ENCODE data around the gene CRYBA2. TPM values are rescaled to one million over a fixed set of nuclear protein-coding genes. Genes with fewer than 3 reads are reported as not detected.

CRYBA2 gene
- total and polyA plus RNA-seq, 2 of the 8 experiments (the other 6 are each of a cell fraction or from before 2014, with no cell fraction given) = not detected

- TF ChIP-seq HDAC6 (IDR thresholded peaks at IDR 0.05; ENCODE audit: low read depth, low read length) = no peak
Observed at GRCh38 chr2:218944759-218945404, 48.3 kb downstream of the CRYBA2 start (continued).

MicroRNAs within 50 kb of the gene (microRNA counts, 767-probe panel; counts per million panel counts)
- 879 counts per million, percentile 95 among the panel's probes with 10 or more counts for microRNA hsa-miR-375

Small RNA genes lying within 50 kb of the gene (microRNA-seq; reads per million reads assigned to microRNA genes)
- gene MIR375 (ENCODE audit: borderline microRNAs expressed in 2 of 2, borderline number of aligned reads in 2 of 2, borderline replicate concordance in 1 of 2) = 15.2 to 24.0 reads per million in 2 experiments

Small RNA genes lying within 50 kb of the gene (small RNA-seq; reads per million reads assigned to genes)
- 58.6 reads per million, percentile 96 among the genes with 10 or more reads in this experiment for gene MIR375 (ENCODE audit: insufficient read depth)

Other genes with a start within 250 kb of the CRYBA2 start
- 3.9 and 5.4 TPM in 2 replicates for gene CYP27A1, start 211.3 kb downstream of the CRYBA2 start, total RNA-seq (2021; fragmentation: NEBNext Ultra II Directional; extraction: Animal tissue kit (Norgen Biotek cat#: 25700))
- gene CYP27A1, start 211.3 kb downstream of the CRYBA2 start, polyA plus RNA-seq (2011; rRNA removed) = 12.9 and 14.7 TPM in 2 replicates
- gene PRKAG3, start 161.6 kb downstream of the CRYBA2 start, total RNA-seq (2021; fragmentation: NEBNext Ultra II Directional; extraction: Animal tissue kit (Norgen Biotek cat#: 25700)) = not detected in 2 replicates
- not detected in 2 replicates for gene PRKAG3, start 161.6 kb downstream of the CRYBA2 start, polyA plus RNA-seq (2011; rRNA removed)
- not detected in 2 replicates for gene WNT6, start 133.6 kb downstream of the CRYBA2 start, total RNA-seq (2021; fragmentation: NEBNext Ultra II Directional; extraction: Animal tissue kit (Norgen Biotek cat#: 25700))
- not detected in 2 replicates for gene WNT6, start 133.6 kb downstream of the CRYBA2 start, polyA plus RNA-seq (2011; rRNA removed)
- gene WNT10A, start 112.6 kb downstream of the CRYBA2 start, total RNA-seq (2021; fragmentation: NEBNext Ultra II Directional; extraction: Animal tissue kit (Norgen Biotek cat#: 25700)) = not detected in 2 replicates
- 0.05 TPM in 1 of 2 replicates, not detected in the other for gene WNT10A, start 112.6 kb downstream of the CRYBA2 start, polyA plus RNA-seq (2011; rRNA removed)
- gene CDK5R2, start 33.8 kb downstream of the CRYBA2 start, total RNA-seq (2021; fragmentation: NEBNext Ultra II Directional; extraction: Animal tissue kit (Norgen Biotek cat#: 25700)) = not detected in 2 replicates
- 0.14 TPM in 2 replicates for gene CDK5R2, start 33.8 kb downstream of the CRYBA2 start, polyA plus RNA-seq (2011; rRNA removed)
- not detected in 2 replicates for gene FEV, start 8.2 kb downstream of the CRYBA2 start, total RNA-seq (2021; fragmentation: NEBNext Ultra II Directional; extraction: Animal tissue kit (Norgen Biotek cat#: 25700))
- gene FEV, start 8.2 kb downstream of the CRYBA2 start, polyA plus RNA-seq (2011; rRNA removed) = not detected in 2 replicates
- gene CFAP65, start 48.1 kb upstream of the CRYBA2 start, total RNA-seq (2021; fragmentation: NEBNext Ultra II Directional; extraction: Animal tissue kit (Norgen Biotek cat#: 25700)) = 0.13 and 0.19 TPM in 2 replicates
- 0.38 and 0.45 TPM in 2 replicates for gene CFAP65, start 48.1 kb upstream of the CRYBA2 start, polyA plus RNA-seq (2011; rRNA removed)
- gene IHH, start 67.5 kb upstream of the CRYBA2 start, total RNA-seq (2021; fragmentation: NEBNext Ultra II Directional; extraction: Animal tissue kit (Norgen Biotek cat#: 25700)) = not detected in 2 replicates
- 0.03 and 0.13 TPM in 2 replicates for gene IHH, start 67.5 kb upstream of the CRYBA2 start, polyA plus RNA-seq (2011; rRNA removed)
- 22.7 and 25.7 TPM in 2 replicates for gene NHEJ1, start 167.4 kb upstream of the CRYBA2 start, total RNA-seq (2021; fragmentation: NEBNext Ultra II Directional; extraction: Animal tissue kit (Norgen Biotek cat#: 25700))
- 19.4 and 24.1 TPM in 2 replicates for gene NHEJ1, start 167.4 kb upstream of the CRYBA2 start, polyA plus RNA-seq (2011; rRNA removed)
- 0.84 and 0.90 TPM in 2 replicates for gene SLC23A3, start 176.6 kb upstream of the CRYBA2 start, total RNA-seq (2021; fragmentation: NEBNext Ultra II Directional; extraction: Animal tissue kit (Norgen Biotek cat#: 25700))
- 0.31 and 0.35 TPM in 2 replicates for gene SLC23A3, start 176.6 kb upstream of the CRYBA2 start, polyA plus RNA-seq (2011; rRNA removed)
- gene CNPPD1, start 183.5 kb upstream of the CRYBA2 start, total RNA-seq (2021; fragmentation: NEBNext Ultra II Directional; extraction: Animal tissue kit (Norgen Biotek cat#: 25700)) = 32.9 and 33.0 TPM in 2 replicates
- 35.9 and 44.8 TPM in 2 replicates for gene CNPPD1, start 183.5 kb upstream of the CRYBA2 start, polyA plus RNA-seq (2011; rRNA removed)
- gene RETREG2, start 184.9 kb upstream of the CRYBA2 start, total RNA-seq (2021; fragmentation: NEBNext Ultra II Directional; extraction: Animal tissue kit (Norgen Biotek cat#: 25700)) = 50.2 and 51.3 TPM in 2 replicates
- 66.8 and 67.4 TPM in 2 replicates for gene RETREG2, start 184.9 kb upstream of the CRYBA2 start, polyA plus RNA-seq (2011; rRNA removed)
- gene ZFAND2B, start 213.4 kb upstream of the CRYBA2 start, total RNA-seq (2021; fragmentation: NEBNext Ultra II Directional; extraction: Animal tissue kit (Norgen Biotek cat#: 25700)) = 16.0 and 16.6 TPM in 2 replicates
- 17.9 and 20.2 TPM in 2 replicates for gene ZFAND2B, start 213.4 kb upstream of the CRYBA2 start, polyA plus RNA-seq (2011; rRNA removed)
- gene ABCB6, start 225.5 kb upstream of the CRYBA2 start, total RNA-seq (2021; fragmentation: NEBNext Ultra II Directional; extraction: Animal tissue kit (Norgen Biotek cat#: 25700)) = 44.9 and 49.9 TPM in 2 replicates
- 50.6 and 65.6 TPM in 2 replicates for gene ABCB6, start 225.5 kb upstream of the CRYBA2 start, polyA plus RNA-seq (2011; rRNA removed)
- 43.6 and 43.8 TPM in 2 replicates for gene ATG9A, start 236.2 kb upstream of the CRYBA2 start, total RNA-seq (2021; fragmentation: NEBNext Ultra II Directional; extraction: Animal tissue kit (Norgen Biotek cat#: 25700))
- gene ATG9A, start 236.2 kb upstream of the CRYBA2 start, polyA plus RNA-seq (2011; rRNA removed) = 66.8 and 82.2 TPM in 2 replicates
- gene ANKZF1, start 236.4 kb upstream of the CRYBA2 start, total RNA-seq (2021; fragmentation: NEBNext Ultra II Directional; extraction: Animal tissue kit (Norgen Biotek cat#: 25700)) = 44.4 and 50.1 TPM in 2 replicates
- gene ANKZF1, start 236.4 kb upstream of the CRYBA2 start, polyA plus RNA-seq (2011; rRNA removed) = 32.5 and 43.7 TPM in 2 replicates